NCI-H524 treated with DMSO at 0.1 percent for 48 hours (cell line): ENCODE measurements around the gene SPATA9.
"Not testable (repeated sequence)": the region's sequence is repeated elsewhere in the genome, so short reads cannot be mapped to it uniquely, and the experiment has no call there.

Experiments
- DNase-seq: peaks from one replicate; lab custom pipeline; 2025; lab: John Stamatoyannopoulos, UW

SPATA9 gene

GRCh38 chr5:95673081-95673480 lies 9.7 kb downstream of the SPATA9 start:
- DNase-seq = no peak

- no peak for DNase-seq
Observed at GRCh38 chr5:95672641-95673040, 10.2 kb downstream of the SPATA9 start.

GRCh38 chr5:95671826-95672225 lies 11.0 kb downstream of the SPATA9 start:
- no peak for DNase-seq

DNA sequence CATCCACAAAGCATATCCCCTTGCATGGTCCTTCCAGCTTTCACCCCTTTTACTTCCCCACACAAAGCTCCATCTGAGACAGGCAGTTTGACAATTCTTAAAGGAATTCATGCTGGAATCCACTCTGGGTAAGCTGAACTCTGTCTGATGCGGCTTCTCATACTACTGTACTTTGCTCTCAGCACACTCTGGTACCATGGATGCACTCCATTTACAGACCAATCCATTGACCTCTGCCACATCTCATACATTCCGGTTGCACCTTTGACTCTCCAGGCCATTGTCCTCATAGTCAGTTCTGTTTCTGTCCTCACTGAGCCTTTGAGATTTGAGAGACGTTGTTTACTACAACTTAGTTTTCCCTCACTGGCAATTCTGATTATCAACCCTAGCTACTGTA lies 12.2 kb downstream of the SPATA9 start:
- DNase-seq = no peak

DNA sequence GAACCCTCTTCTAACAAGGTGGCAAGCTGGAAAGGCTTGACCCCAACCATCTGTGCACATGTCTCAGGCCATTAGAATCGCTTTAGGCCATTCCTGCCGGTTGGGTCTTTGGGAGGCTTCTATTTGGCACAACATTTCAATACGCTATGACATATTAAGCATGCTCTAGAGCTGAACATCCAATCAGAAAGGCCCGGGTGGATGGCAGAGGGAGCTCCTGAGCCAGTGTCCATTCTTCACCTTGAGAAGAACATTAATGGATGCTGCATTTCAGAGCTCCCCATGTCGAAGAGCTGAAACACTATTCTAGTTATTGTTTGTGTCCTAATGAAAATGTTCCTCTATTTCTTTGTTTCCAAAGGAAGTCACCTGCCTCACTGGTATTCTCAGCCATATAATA lies 12.8 kb downstream of the SPATA9 start:
- no peak for DNase-seq

DNA sequence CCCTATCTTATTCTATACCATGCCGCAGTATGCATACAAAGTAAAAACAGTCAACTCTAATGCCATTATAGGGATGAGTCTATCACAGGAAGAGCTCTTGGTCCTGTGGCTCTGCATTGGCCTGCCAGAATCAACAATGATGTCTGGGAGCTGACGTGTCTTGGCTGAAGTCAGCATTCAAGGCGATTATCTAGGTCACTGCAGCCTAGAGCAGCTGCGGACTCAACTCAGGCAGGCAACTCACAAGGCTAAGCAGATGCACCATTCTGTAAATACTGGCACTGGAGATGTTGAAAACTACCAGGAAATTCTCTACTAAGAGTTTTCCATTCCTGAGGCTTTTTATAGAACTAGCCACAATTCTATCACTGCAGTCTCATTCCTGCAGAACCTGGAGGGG lies 13.3 kb downstream of the SPATA9 start:
- no peak for DNase-seq

- DNase-seq = no peak
Observed at GRCh38 chr5:95668728-95669127, 14.1 kb downstream of the SPATA9 start.

- no peak for DNase-seq
Observed at GRCh38 chr5:95668216-95668615, 14.6 kb downstream of the SPATA9 start.

- no peak for DNase-seq
Observed at GRCh38 chr5:95667678-95668077, 15.1 kb downstream of the SPATA9 start.

GRCh38 chr5:95667061-95667618 lies 15.7 kb downstream of the SPATA9 start:
- no peak for DNase-seq

- DNase-seq = no peak
Observed at GRCh38 chr5:95664204-95664786, 18.5 kb downstream of the SPATA9 start.

GRCh38 chr5:95662946-95663345 lies 19.8 kb downstream of the SPATA9 start:
- DNase-seq = no peak

DNA sequence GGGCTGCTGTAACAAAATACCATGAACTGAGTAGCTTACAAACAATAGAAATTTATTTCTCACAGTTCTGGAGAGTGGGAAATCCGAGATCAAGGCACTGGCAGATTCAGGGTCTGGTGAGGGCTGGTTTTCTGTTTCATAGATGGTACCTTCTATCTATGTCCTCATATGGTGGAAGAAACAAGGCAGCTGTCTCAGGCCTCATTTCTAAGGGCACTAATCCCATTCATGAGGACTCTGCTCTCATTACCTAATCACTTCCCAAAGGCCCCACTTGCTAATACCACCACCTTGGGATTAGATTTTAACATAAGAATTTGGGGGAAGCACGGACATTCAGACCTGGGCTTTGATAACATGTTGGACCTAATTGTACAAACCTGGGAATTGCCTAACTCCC lies 22.7 kb downstream of the SPATA9 start:
- DNase-seq = no peak

GRCh38 chr5:95655575-95655974 lies 27.2 kb downstream of the SPATA9 start:
- DNase-seq = no peak

GRCh38 chr5:95654196-95654595 lies 28.6 kb downstream of the SPATA9 start:
- DNase-seq = no peak

- DNase-seq = no peak
Observed at GRCh38 chr5:95652849-95653248, 29.9 kb downstream of the SPATA9 start.

GRCh38 chr5:95649842-95650620 lies 32.8 kb downstream of the SPATA9 start:
- no peak for DNase-seq

DNA sequence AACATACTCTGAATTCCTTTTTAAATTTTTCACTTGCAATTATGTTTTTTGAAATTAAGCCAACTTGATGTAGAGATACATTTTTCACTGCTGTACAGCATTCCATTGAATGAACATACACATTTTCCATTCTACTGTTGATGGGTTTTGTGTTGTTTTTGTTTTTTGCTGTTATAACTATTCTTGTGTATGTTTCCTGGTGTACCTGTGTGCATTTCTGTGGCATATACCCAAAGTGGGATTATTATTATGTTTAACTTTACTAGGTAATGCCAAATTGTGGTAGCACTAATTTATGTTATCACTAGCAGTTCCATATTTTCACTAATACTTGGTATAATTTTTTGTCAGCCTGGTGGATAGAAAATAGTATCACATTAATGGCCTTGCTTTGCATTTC lies 33.5 kb downstream of the SPATA9 start:
- DNase-seq = no peak

DNA sequence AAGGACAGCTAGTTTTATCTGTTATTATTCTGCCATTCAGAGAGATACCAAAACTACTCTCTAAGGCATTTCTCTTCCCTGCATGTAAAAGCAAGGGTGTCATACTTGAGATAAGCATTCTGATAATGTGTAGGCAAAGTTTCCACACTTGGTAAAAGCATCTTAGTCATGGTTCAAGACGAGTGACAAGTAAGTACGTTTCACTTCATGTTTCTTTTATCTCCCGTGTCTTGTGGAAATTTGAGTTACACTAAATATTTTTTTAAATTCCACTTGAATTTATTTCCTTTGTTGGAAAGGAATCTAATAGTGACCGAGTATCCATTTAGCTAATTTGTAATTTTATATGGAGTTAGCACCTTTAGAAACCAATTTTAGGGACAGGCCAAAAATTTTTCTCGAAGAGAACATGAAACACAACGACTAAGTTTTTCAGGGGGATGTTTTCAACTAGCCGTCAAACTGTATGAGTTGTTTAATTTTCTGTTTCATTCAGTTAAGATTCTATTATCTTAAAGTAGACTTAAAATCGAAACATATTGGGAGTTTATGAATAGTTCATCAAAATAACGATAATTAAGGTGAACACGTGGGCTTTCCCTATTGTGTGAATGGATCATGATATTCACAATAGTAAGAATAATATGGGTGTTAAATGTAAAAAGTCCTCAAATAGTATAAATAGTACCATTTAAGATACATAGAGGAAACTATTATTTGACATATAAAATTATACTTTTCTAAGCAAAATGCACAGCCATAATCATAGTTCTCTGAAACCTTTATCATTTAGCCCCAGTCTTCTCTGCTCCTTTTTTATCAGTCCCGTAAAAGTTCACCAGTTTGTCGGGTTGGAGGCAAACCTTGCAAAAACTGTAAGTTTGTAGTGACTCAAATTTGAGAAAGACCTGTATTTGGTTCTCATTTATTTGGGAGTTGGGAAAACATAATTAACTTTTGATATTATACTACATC lies 34.6 kb downstream of the SPATA9 start:
- no peak for DNase-seq

- peak; percentile 47 for DNase-seq
Observed at GRCh38 chr5:95646569-95647431, 36.0 kb downstream of the SPATA9 start, which contains the start of gene RFESD. Gene RFESD (plus strand): TSS chr5:95646777. CDS start chr5:95652272, 5,495 bp downstream.

DNA sequence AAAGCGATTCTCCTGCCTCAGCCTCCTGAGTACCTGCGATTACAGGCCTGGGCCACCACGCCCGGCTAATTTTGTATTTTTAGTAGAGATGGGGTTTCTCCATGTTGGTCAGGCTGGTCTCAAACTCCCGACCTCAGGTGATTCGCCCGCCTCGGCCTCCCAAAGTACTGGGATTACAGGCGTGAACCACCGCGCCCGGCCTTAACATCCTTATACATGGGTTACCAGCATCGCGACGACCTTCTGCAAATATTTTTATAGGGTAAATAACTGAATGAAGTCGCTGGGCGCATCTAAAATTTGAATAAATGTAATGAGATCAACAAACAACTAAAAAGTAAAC lies 36.6 kb downstream of the SPATA9 start:
- not testable (repeated sequence) for DNase-seq
